Peyer's patch (tissue), 4 donors: ENCODE data around the gene SPATA18. TPM values are rescaled to one million over a fixed set of nuclear protein-coding genes. Genes with fewer than 3 reads are reported as not detected.

Experiments used
- DNase-seq, 3 donors: peaks; one replicate each; pipeline ENCODE4 v3.0.0-alpha.2; 2017 to 2019
- H3K27ac ChIP-seq, 4 donors: fragments of 200-600 bp; sonication (generic); one replicate each; pipeline ENCODE4 v1.5.1; 2016 to 2019
- H3K27me3 ChIP-seq, 2 donors: fragments of 200-600 bp; sonication (generic); one replicate each; pipeline ENCODE4 v1.5.1; 2019
- H3K36me3 ChIP-seq, 3 donors: fragments of 200-600 bp; sonication (generic); one replicate each; pipeline ENCODE4 v1.5.1; 2016 to 2019
- H3K4me1 ChIP-seq, 4 donors: fragments of 200-600 bp; sonication (generic); one replicate each; pipeline ENCODE4 v1.5.1; 2016 to 2019
- H3K4me3 ChIP-seq, 4 donors: fragments of 200-600 bp; sonication (generic); 1 replicate in 3 of 4; 2 replicates in 1 of 4; pipeline ENCODE4 v1.5.1; 2016 to 2019; ENCODE audit warnings: mild to moderate bottlenecking in 1 of 4
- H3K9me3 ChIP-seq, 4 donors: fragments of 200-600 bp; sonication (generic); one replicate each; pipeline ENCODE4 v1.5.1; 2016 to 2019; ENCODE audit warnings: mild to moderate bottlenecking in 1 of 4
- CTCF ChIP-seq, 6 experiments: fragments of 450-650 bp in 4 of 6; fragments of 200-600 bp in 2 of 6; sonication (generic) in 1 of 6; IDR thresholded peaks; one replicate each; pipeline ENCODE4 v1.5.1; 2017 to 2019; ENCODE audit warnings: antibody characterized with exemption in 6 of 6, mild to moderate bottlenecking in 3 of 6, moderate library complexity in 1 of 6
- POLR2A ChIP-seq, 2 donors: fragments of 450-650 bp; IDR thresholded peaks; one replicate each; pipeline ENCODE4 v1.5.1; 2017; ENCODE audit warnings: antibody characterized with exemption in 2 of 2, mild to moderate bottlenecking in 2 of 2, moderate library complexity in 2 of 2
- total RNA-seq, 4 donors: library from RNA; depleted of rRNA; stranded (reverse); fragments of >200 nt; gene quantifications; one replicate each; pipeline ENCODE4 v1.1.0, GENCODE V29; 2016

SPATA18 gene
- total RNA-seq, 4 donors from 2014 or later, result 3.4 to 10.3 (median 4.3) TPM

- Histone ChIP-seq H3K4me3 (no peak overlapping the region), H3K27ac (no peak overlapping the region), H3K4me1 (peaks cover 0 to 20% (median 0%) of the 10 kb centered on the region in 4 donors), H3K27me3 (no peaks in the 10 kb centered on the region), H3K36me3 (peaks cover 0 to 7% (median 0%) of the 10 kb centered on the region in 3 donors), H3K9me3 (no peaks in the 10 kb centered on the region)
- DNase-seq, result no peak
- TF ChIP-seq POLR2A (IDR thresholded peaks at IDR 0.05) (no peak), CTCF (IDR thresholded peaks at IDR 0.05) (no peak)
These were observed 40.1 kb upstream of the SPATA18 start for GRCh38 chr4:52010986-52011385.

GRCh38 chr4:52012651-52013050 is 38.5 kb upstream of the SPATA18 start:
- peaks cover 0 to 7% (median 0%) of the 10 kb centered on the region in 3 donors for H3K36me3 ChIP-seq
- no peak for TF ChIP-seq CTCF (IDR thresholded peaks at IDR 0.05)
- TF ChIP-seq POLR2A (IDR thresholded peaks at IDR 0.05), result no peak
- no peak for DNase-seq

GRCh38 chr4:52014903-52015302 is 36.2 kb upstream of the SPATA18 start:
- TF ChIP-seq CTCF (IDR thresholded peaks at IDR 0.05) (no peak), POLR2A (IDR thresholded peaks at IDR 0.05) (no peak)
- H3K27ac ChIP-seq, result no peak overlapping the region

More at GRCh38 chr4:52012651-52013050, 38.5 kb upstream of the SPATA18 start:
- Histone ChIP-seq H3K27me3 (no peaks in the 10 kb centered on the region), H3K4me1 (peaks cover 0 to 20% (median 0%) of the 10 kb centered on the region in 4 donors), H3K27ac (peak overlapping the region in 1 of 4 donors; percentile 19), H3K4me3 (no peak overlapping the region), H3K9me3 (no peaks in the 10 kb centered on the region)

GRCh38 chr4:52015366-52015765 is 35.7 kb upstream of the SPATA18 start:
- no peak for DNase-seq
- TF ChIP-seq CTCF (IDR thresholded peaks at IDR 0.05) (no peak), POLR2A (IDR thresholded peaks at IDR 0.05) (no peak)

More at GRCh38 chr4:52014903-52015302, 36.2 kb upstream of the SPATA18 start:
- peak overlapping the region in 1 of 4 donors; percentile 35 for H3K4me3 ChIP-seq
- H3K36me3 ChIP-seq, result peaks cover 0 to 7% (median 0%) of the 10 kb centered on the region in 3 donors
- peaks cover 0 to 30% (median 0%) of the 10 kb centered on the region in 4 donors for H3K4me1 ChIP-seq
- no peaks in the 10 kb centered on the region for H3K27me3 ChIP-seq
- no peak for DNase-seq
- no peaks in the 10 kb centered on the region for H3K9me3 ChIP-seq

GRCh38 chr4:52016981-52017380 is 34.1 kb upstream of the SPATA18 start:
- Histone ChIP-seq H3K4me3 (peak overlapping the region in 3 of 4 donors; percentile 7 to 46 (median 42)), H3K4me1 (peaks cover 0 to 17% (median 0%) of the 10 kb centered on the region in 4 donors), H3K27me3 (no peaks in the 10 kb centered on the region), H3K27ac (peak overlapping the region in 3 of 4 donors; percentile 30 to 82 (median 74)), H3K36me3 (peaks cover 0 to 7% (median 0%) of the 10 kb centered on the region in 3 donors), H3K9me3 (no peaks in the 10 kb centered on the region)
- DNase-seq, result no peak
- no peak for TF ChIP-seq CTCF (IDR thresholded peaks at IDR 0.05)
- no peak for TF ChIP-seq POLR2A (IDR thresholded peaks at IDR 0.05)

More at GRCh38 chr4:52015366-52015765, 35.7 kb upstream of the SPATA18 start:
- no peaks in the 10 kb centered on the region for H3K27me3 ChIP-seq
- H3K36me3 ChIP-seq, result peaks cover 0 to 7% (median 0%) of the 10 kb centered on the region in 3 donors
- H3K9me3 ChIP-seq, result no peaks in the 10 kb centered on the region
- no peak overlapping the region for H3K27ac ChIP-seq
- peaks cover 0 to 27% (median 0%) of the 10 kb centered on the region in 4 donors for H3K4me1 ChIP-seq
- peak overlapping the region in 2 of 4 donors; percentile 35 to 42 for H3K4me3 ChIP-seq
